ELR (cell line): ENCODE results near the gene ATAD3A.
"Not testable (repeated sequence)": the region's sequence is repeated elsewhere in the genome, so short reads cannot be mapped to it uniquely, and the experiment has no call there.

Source experiments
- DNase-seq: peaks from one replicate; pipeline ENCODE4 v3.0.0-alpha.2; 2015; ENCODE audit warnings: low read depth

ATAD3A gene

DNA sequence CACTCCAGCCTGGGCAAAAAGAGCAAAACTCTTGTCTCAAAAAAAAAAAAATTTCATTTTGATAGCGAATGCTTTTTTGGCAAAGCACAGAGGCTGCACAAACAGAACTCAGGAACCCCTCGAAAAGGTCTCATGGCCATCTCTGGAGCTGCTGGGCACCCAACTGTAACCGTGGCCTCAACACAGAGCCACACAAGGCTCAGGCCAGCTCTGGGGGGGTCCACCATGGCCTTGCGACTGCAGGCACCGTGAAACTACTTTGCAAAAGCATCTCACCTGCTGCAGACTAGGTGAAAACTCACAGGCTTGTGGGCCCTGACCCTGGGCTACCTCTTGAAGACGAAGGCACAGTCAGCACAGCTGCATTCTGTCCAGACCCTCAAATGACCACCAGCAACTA, 44.5 kb downstream of the ATAD3A start:
- no peak for DNase-seq

GRCh38 chr1:1556961-1557360, 45.0 kb downstream of the ATAD3A start:
- DNase-seq, result not testable (repeated sequence)

DNA sequence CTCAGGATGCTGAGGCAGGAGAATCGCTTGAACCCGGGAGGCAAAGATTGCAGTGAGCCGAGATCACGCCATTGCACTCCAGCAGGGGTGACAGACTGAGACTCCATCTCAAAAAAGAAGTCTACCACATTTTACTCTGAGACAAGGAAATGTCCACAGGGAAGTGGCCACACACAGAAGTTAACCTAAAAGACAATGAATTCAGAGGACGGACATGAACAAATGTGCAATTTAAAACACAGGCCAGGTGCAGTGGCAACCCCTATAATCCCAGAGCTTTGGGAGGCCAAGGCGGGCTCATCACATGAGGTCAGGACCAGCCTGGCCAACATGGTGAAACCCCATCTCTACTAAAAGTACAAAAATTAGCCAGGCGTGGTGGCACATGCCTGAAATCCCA, 45.7 kb downstream of the ATAD3A start:
- not testable (repeated sequence) for DNase-seq

- DNase-seq, result no peak
Measured at GRCh38 chr1:1558591-1558990, 46.6 kb downstream of the ATAD3A start.

GRCh38 chr1:1559066-1559465, 47.1 kb downstream of the ATAD3A start:
- DNase-seq, result no peak

DNA sequence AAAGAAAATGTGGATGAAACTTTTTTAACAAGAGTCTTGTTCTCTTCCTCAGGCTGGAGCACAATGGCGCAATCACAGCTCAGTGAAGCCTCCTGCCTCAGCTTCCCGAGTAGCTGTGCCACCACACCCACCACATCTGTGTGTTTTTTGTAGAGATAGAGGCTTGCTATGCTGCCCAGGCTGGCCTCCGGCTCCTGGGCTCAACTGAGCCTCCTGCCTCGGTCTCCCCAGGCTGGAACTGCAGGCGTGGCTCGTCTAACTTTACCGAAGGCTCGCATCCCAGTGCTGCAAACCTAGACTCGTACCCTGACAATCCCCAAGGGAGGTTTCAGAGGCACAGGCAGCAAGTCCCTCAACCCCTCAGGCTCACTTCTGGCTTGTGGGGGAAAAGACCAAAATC, 48.2 kb downstream of the ATAD3A start:
- DNase-seq, result no peak

DNA sequence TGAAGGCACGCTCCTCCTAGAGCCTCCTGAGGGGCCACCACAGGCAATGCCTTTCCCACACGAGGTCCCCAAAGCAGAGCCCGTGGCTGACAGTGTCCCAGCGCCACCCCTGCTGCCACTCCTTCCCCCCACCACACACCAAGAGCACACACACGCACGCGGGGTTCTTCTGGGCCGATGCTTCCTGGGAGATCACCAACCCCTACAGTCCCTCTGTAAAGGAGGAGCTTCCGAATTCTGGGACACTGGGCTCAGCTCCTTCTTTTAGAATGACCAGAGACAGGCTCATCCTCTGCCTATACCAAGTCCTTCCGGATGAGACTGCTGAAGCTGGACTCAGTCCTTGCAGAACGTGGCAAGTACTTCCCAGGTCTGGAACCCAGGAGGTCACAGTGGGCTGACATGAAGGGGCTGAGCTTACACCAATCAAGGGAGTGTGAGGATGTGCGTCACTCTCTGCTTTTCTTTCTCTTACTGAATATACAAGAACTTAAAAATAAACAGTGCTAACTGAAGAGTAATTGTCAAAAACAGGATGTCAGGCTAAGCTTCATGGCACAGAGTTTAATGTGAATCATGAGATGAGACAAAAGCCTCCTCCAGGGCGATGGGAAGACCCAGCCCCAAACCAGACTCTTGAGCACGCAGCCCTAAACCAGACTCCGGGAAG, 50.0 kb downstream of the ATAD3A start:
- no peak for DNase-seq

DNA sequence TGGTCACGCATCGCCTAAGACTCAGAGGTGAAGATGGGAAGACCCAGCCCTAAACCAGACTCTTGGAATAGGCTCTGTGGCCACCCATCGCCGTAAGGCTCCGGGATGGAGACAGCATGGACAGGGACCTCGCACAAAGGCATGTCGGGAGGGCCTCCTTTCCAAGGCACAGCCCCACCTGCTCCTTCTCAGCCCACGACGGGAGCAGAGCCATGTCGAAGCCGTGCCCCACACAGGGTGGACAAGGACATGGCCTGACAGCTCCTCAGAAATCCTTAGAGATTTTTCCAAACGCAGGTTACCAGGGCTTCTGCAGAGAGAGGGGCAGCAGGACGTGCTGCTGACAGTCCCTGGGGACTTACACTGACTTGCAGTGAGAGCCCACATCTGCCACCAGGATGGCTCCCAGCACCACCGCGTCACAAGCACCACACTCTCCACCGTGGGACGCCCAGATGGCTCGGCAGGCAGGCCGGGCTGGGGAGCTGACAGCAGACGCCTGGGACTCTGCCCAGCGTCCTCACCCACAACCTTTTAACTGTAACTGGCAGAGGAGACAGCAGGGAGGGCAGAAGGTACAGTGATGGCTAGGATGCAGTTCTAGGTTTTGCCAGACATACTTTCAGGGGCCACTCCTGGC, 50.7 kb downstream of the ATAD3A start:
- DNase-seq, result no peak

DNA sequence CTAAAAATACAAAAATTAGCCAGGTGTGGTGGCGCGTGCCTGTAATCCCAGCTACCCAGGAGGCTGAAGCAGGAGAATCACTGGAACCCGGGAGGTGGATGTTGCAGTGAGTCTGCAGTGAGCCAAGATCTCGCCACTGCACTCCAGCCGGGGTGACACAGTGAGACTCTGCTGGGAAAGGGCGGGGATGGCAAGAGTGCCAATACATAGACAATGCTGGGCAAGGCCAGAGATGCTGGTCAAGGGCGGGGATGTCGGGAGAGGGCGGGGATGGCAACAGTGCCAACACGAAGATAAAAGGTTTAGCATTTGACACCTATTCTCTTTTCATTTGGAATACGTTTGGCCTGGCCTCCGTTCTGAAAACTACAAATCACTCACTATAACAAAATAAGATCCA, 51.7 kb downstream of the ATAD3A start:
- DNase-seq, result no peak

DNA sequence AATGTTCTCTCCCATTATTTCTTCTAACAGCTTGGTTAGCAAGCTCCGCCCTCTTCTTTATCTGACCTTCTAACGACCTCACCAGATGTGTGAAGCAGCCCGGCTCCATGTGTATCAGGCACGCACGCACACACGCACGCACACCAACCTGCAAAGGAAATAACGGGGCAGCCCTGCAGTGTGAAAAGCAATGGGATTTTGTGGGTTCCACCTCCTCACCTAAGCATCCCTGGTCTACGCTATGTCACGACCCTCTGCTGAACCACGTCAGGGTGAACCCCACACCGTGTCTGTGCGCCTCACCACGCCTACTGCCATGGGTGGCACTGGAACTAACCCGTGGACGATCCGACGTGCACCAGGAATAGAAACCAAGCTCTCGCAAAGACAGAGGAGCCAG, 52.3 kb downstream of the ATAD3A start:
- no peak for DNase-seq

- no peak for DNase-seq
Measured at GRCh38 chr1:1565340-1565739, 53.4 kb downstream of the ATAD3A start.

- no peak for DNase-seq
Measured at GRCh38 chr1:1567152-1567875, 55.4 kb downstream of the ATAD3A start.

GRCh38 chr1:1567891-1568291, 55.9 kb downstream of the ATAD3A start:
- no peak for DNase-seq

DNA sequence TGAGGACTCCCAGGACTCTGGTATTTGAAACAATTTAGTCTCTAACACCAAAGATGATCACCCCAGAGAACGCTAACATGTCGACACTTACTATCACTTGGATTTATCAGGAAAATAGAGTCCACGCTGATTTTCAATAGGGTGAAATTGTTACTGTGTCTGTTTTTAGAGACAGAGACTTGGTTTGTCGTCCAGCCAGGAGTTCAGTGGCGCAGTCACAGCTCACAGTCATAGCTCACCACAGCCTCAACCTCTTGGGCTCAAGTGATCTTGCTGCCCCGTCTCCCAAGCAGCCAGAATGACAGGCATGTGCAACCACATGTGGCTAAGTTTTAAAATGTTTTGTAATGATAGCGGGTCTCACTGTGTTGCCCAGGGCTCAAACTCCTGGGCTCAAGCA, 57.4 kb downstream of the ATAD3A start:
- DNase-seq, result no peak

- DNase-seq, result peak; percentile 72
Measured at GRCh38 chr1:1573843-1574720, 62.1 kb downstream of the ATAD3A start.

GRCh38 chr1:1574721-1575537, 63.0 kb downstream of the ATAD3A start, which contains the start of gene SSU72:
SSU72 (minus strand) TSS chr1:1574863; CDS start chr1:1574557, 306 bp downstream.
- DNase-seq, result peak; percentile 93

GRCh38 chr1:1577367-1578011, 65.5 kb downstream of the ATAD3A start:
- DNase-seq, result no peak

DNA sequence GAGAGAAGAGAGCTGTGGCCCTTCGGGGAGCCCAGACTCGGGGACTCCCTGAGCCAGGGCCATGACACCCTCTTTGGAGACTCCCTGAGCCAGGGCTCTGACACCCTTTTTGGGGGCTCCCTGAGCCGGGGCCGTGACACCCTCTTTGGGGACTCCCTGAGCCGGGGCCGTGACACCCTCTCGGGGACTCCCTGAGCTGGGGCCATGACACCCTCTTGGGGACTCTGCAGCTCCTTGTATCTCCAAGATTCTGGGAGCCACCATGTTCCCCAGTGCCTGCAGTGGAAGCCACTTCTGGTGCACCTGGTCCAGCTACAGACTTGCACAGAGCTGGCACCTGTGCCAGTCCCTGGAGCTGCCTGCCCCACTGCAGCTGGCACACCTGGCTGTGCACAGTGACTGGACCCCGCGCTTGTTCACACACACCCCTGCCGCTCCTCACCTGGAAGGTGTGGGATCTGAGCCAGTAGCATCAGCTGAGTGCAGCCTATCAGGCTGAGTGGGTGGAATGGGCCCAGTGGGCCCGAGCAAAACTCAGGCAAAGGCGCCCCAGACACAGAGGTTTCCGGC, 66.5 kb downstream of the ATAD3A start:
- DNase-seq, result no peak

GRCh38 chr1:1582585-1583346, 70.8 kb downstream of the ATAD3A start:
- DNase-seq, result no peak
